Measurements from ENCODE around the gene C4BPB.

Gene C4BPB

DNA sequence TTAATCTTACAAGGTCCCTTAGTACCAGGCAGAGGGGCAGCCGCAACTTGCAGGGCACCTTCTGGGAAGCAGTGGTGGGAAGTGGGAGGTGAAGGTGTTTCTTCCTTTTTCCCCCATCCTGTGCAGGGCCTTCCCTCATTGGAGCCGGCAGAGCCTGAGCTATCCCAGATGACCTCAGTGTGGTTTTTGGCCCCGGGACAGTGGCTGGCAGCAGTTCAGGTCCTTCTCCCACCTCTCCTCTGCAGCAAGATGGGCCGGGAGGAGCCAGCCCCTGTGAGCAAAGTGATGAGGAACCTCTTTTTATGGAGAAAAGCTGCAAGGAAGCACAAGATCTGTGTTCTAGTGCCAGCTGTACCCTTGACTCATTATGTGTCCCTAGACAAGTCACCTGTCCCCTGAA is 28.8 kb upstream of the C4BPB start:
- DNase-seq (ENCODE audit: low read depth, low spot score) = no peak

DNA sequence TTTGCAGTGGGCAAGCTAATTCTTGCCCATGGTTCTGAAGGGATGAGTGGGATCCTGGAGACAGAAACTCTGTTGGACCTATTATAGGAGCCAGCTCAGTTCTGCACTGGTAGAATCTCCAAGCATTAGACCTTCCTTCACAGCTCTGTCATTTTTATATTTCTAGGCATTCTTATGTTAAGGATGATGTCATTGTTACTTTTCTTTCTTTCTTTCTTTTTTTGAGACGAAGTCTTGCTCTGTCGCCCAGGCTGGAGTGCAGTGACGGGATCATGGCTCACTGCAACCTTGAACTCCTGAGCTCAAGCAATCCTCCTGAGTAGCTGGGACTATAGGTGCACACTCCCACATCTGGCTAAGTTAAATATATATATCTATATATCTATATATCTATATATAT is 28.1 kb upstream of the C4BPB start:
- no peak for DNase-seq (ENCODE audit: low read depth, low spot score)

DNA sequence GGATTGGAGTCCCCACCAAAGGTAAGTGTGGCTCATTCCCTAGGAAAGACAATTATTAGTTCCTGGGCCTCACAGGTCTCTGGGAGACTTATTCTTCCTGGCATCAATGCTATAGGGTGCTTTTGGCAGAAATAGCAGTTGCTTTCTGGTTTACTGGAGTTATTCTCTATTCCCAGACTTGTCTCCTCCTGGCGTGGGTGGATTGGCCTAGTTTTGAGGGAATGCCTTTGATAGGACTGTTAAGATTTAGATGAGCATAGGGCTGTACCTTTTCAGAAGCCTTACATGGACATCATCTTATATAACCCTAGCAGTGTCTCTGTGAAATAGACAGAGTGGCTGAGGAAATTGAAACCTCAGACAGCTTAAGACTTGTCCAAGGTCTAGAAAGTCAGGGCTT is 26.6 kb upstream of the C4BPB start:
- no peak for DNase-seq (ENCODE audit: low read depth, low spot score)

DNA sequence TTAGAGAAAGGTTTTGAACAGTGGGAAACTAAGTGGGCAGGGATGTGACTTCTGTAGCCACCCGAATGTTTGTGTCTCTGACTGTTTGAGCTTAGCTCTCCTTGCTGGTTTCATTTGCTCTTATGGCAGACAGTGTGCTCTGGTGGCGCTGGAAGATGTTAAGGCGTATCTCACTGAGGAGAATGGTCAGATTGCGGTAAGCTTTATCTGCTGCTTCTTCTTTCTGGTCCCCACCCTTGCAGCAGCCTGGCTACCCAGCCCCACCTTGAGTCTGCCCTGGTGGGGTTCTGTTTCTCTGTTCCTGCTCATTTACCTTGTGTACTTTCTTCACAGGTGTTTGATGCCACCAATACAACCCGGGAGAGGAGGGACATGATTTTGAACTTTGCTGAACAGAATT is 25.6 kb upstream of the C4BPB start:
- no peak for DNase-seq (ENCODE audit: low read depth, low spot score)

DNA sequence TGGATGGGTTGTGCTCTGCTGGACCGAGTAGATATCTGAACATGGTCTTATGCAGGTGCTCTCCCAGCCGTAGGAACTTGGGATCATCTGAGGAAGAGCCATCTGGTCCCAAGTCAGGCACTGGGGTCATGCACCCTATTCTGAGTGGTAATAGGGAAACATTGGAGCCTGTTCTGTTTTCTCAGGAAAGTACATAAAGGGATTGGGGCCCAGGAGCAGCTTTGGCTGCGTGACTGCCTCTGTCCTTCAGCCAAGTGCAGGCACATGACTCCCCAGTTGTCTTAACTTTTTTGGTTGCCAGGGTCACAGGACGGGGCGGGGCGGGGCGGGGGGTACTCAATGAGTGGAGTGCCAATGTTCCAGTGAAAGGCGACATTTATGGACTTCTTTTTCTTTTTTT is 24.1 kb upstream of the C4BPB start:
- DNase-seq (ENCODE audit: low read depth, low spot score) = no peak

DNA sequence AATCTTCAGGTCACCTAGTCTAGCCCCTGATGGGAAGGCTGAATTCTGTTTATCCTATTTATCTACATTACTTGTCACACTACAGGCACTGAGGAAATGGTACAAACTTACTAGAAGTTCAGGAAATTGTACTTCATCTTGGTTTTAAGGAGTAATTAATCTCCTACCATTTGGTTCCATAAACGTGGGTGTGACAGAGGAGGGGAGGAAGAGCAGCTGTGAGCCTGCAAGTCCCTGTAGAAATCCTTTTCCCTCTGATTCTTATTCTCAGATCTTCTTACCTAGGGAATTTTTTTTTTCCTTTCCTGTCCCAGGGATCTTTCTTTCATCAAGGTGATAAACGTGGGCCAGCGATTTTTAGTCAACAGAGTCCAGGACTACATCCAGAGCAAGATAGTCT is 21.5 kb upstream of the C4BPB start:
- no peak for DNase-seq (ENCODE audit: low read depth, low spot score)

DNA sequence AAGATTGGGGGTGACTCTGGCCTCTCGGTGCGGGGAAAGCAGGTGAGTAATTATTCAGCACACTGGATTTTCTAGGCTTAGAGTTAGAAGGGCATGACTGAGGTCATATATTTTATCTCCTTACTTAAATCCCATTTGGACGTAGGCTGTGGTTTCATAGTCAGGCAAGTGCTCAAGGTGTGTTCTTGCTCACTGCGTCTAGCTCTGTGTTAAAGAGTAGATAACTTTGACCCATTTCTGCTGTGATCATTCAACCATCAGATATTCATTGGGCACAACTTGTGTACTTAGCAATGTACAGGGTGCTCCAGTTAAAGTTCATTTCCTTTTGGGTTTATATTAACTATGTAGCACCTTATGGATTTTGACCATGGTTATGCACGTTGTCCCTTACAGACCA is 21.0 kb upstream of the C4BPB start:
- DNase-seq (ENCODE audit: low read depth, low spot score) = no peak

DNA sequence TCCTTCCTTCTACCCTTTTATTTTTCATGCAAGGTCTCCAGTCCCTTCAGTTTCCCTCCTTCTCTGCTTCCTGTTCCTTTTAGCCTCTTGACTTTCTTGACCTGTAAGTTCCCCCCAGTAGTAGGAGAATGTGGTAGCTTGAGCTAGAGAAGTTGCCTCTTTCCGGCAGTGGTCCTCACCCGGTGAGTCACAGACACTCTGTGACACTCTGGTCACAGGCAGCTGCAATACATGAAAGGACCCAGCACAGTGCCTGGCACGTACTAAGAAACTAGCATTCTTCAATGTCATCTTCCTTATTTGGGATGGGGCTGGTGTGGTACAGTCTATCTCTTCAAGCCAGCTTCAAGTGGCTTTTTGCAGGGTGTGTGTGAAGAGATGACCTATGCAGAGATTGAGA is 19.6 kb upstream of the C4BPB start:
- no peak for DNase-seq (ENCODE audit: low read depth, low spot score)

DNA sequence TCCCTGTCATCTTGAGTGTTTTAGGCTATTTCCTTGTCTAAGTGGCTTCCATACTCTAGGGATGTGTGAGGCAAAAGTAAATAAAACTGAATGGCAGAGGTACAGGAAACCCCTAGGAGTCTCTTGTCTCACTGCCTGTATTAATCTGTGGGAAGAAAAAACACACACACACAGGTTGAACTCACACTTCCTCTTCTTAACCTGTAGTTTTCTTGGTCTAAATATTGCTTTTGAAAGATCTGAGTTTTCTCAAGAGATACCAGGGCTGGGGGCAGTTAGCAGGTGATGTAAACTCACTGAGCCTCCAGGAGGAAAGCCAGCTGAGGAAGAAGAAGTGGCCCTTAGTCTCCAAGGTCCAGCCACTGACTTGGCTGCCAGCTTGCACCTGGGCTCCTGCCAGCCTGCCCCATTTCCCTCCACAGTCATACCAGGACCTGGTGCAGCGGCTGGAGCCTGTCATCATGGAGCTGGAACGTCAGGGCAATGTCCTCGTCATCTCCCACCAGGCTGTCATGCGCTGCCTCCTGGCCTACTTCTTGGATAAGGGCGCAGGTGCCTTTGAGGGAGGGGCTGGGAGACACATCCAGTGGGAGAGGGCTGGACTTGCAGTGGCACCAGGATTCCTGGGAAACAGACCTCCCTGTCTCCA is 18.7 kb upstream of the C4BPB start:
- DNase-seq (ENCODE audit: low read depth, low spot score) = no peak

DNA sequence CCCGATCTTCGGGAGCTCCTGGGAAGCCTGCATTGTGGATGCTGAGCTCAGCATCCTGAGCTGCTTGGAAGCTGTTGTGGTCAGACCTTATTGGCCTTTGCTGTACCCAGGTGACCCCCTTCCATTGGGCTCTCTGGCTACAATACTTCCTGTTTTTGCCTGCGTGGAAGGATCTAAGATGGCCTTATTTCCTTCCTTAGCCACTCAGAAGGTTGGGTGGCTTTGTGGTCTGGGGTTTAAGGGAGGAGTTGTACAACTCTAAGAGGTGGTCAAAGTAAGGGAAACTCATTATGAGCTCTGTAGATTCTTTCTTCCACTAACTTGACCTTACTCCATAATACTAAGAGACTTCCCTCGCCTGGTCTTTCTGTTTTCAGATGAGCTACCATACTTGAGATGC is 17.8 kb upstream of the C4BPB start:
- DNase-seq (ENCODE audit: low read depth, low spot score) = no peak

DNA sequence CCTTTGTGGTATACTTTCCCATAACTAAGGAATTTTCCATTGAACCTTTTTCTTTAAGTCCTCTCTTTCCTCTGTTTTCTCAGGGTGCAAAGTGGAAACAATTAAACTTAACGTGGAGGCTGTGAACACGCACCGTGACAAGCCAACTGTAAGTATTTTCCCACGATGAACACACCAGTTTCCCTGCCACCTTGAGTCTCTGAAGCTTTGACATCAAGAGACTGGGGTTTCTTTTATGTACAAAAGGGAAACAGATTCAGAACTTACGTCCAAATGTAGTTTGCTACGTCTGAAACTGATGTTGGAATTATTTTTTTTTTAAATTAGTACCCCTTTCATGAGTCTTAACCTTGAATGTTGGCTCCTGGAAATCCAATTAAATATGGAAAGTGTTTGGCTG is 17.2 kb upstream of the C4BPB start:
- DNase-seq (ENCODE audit: low read depth, low spot score) = no peak

DNA sequence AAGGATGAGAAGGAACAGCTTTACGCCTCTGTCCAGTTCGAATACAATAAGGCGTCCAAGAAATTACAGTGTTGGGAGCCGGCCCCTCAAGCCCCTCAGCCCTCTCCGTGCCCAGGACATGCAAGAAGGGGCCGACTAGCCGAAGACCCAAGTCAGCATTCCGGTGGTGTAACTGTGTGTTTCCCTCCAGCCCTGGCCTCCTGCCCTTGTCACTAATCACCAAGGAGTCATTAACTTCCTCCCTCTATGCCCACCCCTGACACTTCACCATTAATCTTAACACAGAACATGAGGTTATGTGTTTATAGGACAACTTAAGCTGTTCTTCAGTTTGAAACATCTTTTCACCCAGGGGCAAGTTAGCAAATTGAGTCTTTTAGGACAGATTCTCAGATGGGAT is 16.4 kb upstream of the C4BPB start:
- DNase-seq (ENCODE audit: low read depth, low spot score) = no peak

DNA sequence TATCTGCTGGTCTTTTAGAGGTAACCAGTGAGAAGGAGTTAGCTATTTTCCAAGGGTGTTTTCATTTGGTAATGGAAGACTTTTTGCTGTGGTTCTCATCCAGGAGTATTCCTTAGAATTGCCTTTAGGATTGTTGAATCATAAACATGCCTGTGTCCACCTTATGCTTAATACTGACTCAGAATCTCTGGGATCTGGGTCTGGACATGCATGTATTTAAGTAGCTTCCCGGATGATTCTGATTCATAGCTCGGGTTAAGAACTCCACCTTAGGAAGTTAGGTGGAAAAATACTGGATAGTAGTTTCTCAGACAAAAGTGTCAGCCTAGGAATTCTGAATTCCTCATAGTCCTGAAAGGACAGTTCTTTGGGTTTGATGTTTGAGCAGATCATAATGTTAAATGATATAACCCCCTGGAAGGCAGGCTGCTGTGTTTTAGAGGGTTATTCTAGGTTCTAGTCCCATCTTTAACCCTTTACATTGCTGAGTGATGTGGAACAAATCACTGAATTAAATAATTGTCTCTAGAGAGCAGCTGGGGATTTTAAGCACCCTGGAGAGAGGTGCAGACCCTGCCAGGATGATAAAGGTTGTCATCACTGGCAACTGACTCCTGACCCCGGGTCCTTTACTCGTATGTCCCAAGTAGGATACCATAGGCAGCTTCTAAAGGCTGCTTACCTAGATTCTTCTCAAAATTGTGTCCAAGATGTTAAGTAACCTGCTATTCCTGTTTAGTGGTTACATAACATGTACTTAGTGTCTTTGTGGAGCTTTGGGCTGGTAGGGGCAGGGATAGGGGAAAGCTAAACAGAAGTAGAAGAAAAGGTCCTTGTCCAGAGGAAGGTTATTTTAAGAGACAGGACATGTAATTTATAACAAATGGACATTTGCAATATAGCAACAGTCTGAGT is 14.5 kb upstream of the C4BPB start:
- no peak for DNase-seq (ENCODE audit: low read depth, low spot score)

DNA sequence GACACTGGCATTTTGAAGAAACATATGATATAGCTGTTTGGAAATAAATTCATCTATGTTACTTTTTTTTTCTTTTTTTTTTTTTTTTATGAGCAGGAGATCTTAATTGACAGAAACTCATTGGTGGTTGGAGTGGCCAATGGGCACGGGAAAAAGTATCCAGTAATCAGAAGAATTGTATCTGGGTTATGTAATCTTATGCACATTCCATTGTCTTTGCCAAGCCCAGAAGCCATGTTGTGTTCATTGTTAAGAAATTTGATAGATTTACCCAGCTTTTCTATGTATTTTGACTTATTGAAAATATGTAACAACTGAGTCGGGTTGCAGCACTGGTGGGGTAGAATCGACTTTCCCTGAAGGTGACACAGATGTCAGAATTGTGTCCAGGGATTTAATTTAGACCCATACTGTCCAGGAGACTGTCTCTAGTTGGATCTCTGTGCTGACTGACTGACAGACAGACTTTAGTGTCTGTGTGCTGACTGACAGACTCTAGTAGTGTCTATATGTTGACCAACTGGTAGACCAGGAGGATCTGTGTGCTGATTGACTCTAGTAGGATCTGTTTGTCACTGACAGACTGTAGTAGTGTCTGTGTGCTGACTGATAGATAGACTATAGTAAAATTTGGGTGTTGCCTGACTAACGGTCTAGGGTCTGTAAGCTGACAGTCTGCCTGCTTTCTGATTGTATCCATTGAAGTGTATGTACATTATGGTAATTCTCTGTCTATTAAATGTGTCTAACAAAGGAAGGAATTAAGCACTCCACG is 12.3 kb upstream of the C4BPB start:
- DNase-seq (ENCODE audit: low read depth, low spot score) = no peak

DNA sequence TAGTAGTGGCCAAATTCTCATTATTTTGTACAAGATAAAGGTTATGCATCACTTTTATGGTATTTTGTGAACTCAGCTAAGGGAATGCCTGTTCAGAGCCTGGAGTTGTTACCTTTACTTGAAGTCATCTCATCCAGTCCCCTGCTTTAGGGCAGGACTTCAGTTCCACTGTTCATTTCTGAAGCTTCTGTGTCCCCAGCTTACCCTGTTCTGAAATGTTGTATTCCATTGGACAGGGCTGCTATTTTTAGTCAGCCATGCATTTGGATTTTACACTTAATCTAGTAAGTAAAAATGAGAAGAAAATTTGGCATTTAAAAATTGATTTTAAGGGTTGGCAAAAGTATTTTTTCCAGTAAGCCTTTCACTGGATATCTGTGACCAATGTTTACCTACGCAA is 11.6 kb upstream of the C4BPB start:
- no peak for DNase-seq (ENCODE audit: low read depth, low spot score)

DNA sequence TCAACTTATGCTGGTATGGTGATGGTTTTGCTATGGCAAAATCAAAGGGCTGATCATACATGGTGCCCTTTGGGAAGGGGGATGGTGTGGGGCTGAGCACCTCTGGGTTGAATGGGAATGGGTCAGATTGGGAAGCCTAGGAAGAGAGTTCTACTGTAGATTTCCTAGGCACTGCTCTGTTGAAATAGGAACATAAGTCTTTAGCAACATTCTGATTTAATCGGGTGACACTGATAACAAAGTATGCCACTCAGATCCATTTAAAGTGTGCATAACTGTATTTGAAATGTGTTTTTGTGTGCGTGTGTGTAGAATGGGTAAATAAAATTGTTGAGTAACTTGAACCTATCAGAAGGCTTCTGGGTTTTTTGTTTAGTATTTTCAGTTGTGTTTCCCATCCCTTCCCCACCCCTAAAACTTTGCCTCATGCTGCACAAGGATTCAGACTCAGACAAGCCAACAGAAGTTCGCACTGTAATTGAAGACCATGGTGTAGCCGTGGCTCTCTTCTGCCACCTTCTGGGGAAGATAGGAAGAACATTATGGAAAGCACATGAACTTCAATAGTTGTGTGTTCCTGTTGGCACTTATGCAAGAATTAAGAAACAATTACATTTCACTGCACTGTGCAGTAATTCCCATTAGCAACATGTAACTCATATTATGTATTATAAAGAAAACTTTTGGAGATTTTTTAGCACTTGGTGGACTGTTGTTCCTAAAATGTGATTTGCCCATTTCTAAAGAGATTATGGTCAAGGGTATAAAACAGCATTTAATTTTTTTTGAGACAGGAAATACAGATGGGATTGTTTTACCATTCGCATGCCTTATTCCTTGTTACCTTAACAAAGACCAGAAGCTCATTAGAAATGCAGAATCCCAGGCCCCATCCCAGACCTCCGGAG is 10.9 kb upstream of the C4BPB start:
- peak; percentile 33 for DNase-seq (ENCODE audit: low read depth, low spot score)

DNA sequence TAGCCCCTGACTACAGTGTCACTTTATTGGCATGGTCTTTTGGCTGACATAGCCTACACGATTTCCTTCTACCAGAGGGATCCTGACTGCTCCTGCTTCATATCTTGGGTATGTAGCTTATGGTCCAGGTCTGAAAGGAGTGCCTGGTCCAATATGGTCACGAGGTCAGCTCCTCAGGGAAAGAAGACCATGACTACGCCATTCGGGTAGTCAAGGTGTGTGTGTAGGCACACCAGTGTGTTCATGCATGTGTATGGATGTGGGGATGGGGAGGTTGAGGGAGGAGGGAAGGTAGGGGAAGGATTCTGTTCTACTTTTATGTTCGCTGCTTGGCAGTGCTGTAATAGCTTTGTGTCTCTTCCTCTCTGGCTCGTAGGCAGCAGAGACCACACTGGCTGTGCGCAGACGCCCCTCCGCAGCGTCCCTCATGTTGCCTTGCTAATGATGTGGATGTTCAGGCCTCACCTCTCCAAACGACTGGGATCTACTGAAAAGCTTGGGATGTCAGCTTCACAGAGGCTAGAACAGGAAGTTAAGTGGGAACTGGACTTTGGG is 10.0 kb upstream of the C4BPB start:
- no peak for DNase-seq (ENCODE audit: low read depth, low spot score)

DNA sequence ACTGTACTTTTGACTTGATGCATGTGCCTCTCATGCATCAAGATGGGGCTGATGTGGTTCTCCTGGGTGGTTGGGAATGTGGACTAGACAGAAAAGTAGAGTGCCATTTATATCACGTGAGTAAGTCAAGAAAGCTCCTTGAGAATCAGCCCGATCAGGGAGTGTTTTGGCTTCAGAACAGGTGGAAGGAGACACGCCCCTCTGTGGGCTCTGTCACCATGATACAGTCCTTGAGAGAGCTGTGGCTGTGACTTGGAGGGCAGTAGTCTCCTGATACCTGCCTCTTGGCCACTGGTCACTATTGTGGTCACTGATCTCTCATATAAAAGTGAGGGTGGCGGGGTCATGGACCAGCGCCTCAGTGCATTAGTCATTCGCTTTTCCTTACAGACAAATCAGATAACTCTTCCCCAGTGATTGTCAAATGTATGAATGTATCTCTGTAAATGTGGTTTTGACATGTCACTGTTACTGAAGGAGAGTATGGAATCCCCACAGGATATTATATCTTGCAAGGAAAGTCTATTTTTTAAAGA is 8.9 kb upstream of the C4BPB start:
- DNase-seq (ENCODE audit: low read depth, low spot score) = no peak

DNA sequence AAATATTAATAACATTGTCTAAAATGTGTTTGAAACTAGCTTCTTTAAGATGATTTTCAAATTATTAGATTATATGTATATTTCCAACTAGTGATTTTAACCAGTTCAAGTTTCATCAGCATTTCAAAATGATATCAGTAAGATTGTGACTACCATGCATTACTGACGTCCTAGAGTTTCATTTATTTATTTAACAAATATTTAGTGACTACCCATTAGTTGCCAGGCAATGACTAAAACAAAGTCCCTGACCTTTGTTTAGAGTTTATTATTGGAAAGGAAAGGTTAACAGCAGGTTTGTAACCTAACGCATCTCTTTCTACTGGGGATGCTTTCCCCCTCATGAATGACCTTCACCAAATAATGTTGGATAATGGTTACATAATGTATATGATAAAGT is 7.6 kb upstream of the C4BPB start:
- DNase-seq (ENCODE audit: low read depth, low spot score) = no peak

DNA sequence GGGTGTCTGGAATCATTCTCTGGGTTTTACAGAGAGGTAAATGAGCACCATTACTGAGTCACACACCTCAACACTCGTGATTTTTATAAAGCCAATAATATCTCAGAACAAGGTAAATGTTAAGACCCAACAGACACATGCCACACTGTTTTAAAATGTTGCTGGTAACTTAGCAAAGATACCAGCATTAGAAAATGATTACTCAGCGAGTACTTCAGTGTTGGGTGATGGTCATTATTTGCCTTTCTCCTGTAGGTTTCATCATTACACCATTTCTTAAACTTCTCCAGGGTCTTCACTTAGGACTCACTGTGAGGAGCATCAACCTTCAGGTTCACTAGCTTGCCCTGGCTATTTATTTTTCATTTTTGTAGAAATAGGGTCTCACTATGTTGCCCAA is 6.9 kb upstream of the C4BPB start:
- DNase-seq (ENCODE audit: low read depth, low spot score) = no peak

DNA sequence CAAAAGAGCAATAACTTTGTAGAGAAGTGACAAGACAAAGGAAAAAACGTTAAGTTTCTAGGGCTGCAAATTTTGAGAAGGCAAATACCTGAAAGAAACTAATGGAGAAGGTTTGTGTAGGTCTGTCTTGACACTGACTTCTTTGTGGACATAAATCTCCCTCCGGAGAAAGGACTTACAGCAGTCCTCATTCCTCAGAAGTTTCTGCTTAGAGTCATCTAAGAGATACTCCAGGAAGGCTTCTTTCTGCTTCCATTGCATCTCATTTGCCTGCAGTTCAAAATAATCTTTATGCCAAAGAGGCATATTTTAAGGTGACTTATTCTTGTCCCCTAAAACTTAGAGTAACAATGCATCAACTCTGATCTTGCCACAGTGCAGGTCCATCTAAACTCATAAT is 4.4 kb upstream of the C4BPB start:
- DNase-seq (ENCODE audit: low read depth, low spot score) = no peak
